H1 (cell line): ENCODE results near the gene TBPL2. TPM values are rescaled to one million over a fixed set of nuclear protein-coding genes. Genes with fewer than 3 reads are reported as not detected.

Experiments
- CTCF ChIA-PET: fragments of 300-600 bp; sonication (Branson Sonifier 250); formaldehyde crosslinking; loops from one replicate; lab custom pipeline; 2021; ENCODE audit not compliant: partially characterized antibody; lab: Charles Lee
- POLR2A ChIA-PET: fragments of 300-600 bp; sonication (Branson Sonifier 250); formaldehyde crosslinking; loops from one replicate; lab custom pipeline; 2021; ENCODE audit warnings: inconsistent platforms; ENCODE audit not compliant: partially characterized antibody; lab: Charles Lee
- DNase-seq, 2 experiments: peaks; one replicate each; pipeline versions ENCODE4 v3.0.0 to v3.0.0-alpha.2; 2010 to 2022; ENCODE audit warnings: low spot score in 2 of 2, low read depth in 1 of 2, mixed read lengths in 1 of 2
- FAIRE-seq: peaks from 2 replicates; lab custom pipeline; 2011; peaks lifted over from hg19 to GRCh38; lab: Jason Lieb, UNC
- H2AFZ ChIP-seq: 2 replicates; pipeline ENCODE4 v1.8.1; 2012; ENCODE audit warnings: low read length, inconsistent platforms
- H2AK5ac ChIP-seq: 2 replicates; pipeline ENCODE4 v1.6.1; 2013; ENCODE audit warnings: low read depth, low read length
- H2BK120ac ChIP-seq: replicated peaks from 2 replicates; pipeline ENCODE3; 2013; ENCODE audit warnings: low read depth, low read length, inconsistent platforms
- H2BK12ac ChIP-seq: 2 replicates; pipeline ENCODE4 v1.6.1; 2013; ENCODE audit warnings: low read depth, low read length
- H2BK15ac ChIP-seq: 2 replicates; pipeline ENCODE4 v1.6.1; 2013; ENCODE audit warnings: low read length
- H2BK20ac ChIP-seq: 2 replicates; pipeline ENCODE4 v1.6.1; 2013; ENCODE audit warnings: low read length
- H2BK5ac ChIP-seq: 2 replicates; pipeline ENCODE4 v1.6.1; 2013; ENCODE audit warnings: low read depth, low read length
- H3K14ac ChIP-seq: 2 replicates; pipeline ENCODE4 v1.6.1; 2013; ENCODE audit warnings: inconsistent platforms; ENCODE audit not compliant: insufficient read length
- H3K18ac ChIP-seq: 2 replicates; pipeline ENCODE4 v1.6.1; 2013; ENCODE audit warnings: low read length; ENCODE audit errors: extremely low read depth
- H3K23ac ChIP-seq: 2 replicates; pipeline ENCODE4 v1.6.1; 2013; ENCODE audit warnings: inconsistent platforms; ENCODE audit not compliant: insufficient read length
- H3K23me2 ChIP-seq: 2 replicates; pipeline ENCODE4 v1.6.1; 2013; ENCODE audit warnings: low read depth, low read length
- H3K27ac ChIP-seq: 2 replicates; pipeline ENCODE4 v1.6.1; 2011; ENCODE audit warnings: low read depth, low read length, inconsistent platforms
- H3K27me3 ChIP-seq, 4 experiments: replicated peaks in 1 of 4; 1 replicate in 1 of 4; 2 replicates in 3 of 4; pipeline versions ENCODE4 v1.6.1 to v1.8.1; 2011 to 2013; ENCODE audit warnings: low read length in 3 of 4, mild to moderate bottlenecking in 3 of 4, inconsistent platforms in 2 of 4, mixed read lengths in 2 of 4, moderate library complexity in 1 of 4; ENCODE audit not compliant: control insufficient read depth in 3 of 4, insufficient read depth in 3 of 4; ENCODE audit errors: extremely low read depth in 1 of 4
- H3K36me3 ChIP-seq, 4 experiments: 2 replicates each; pipeline versions ENCODE4 v1.6.1 to v1.8.1; 2011 to 2013; ENCODE audit warnings: mild to moderate bottlenecking in 4 of 4, low read length in 3 of 4, moderate library complexity in 2 of 4, control low read depth in 1 of 4, inconsistent platforms in 1 of 4; ENCODE audit not compliant: insufficient read depth in 4 of 4, control insufficient read depth in 2 of 4
- H3K4ac ChIP-seq: replicated peaks from 2 replicates; pipeline ENCODE3; 2013; ENCODE audit warnings: low read length, low read depth, mixed read lengths, inconsistent platforms; ENCODE audit not compliant: insufficient read length
- H3K4me1 ChIP-seq, 4 experiments: replicated peaks in 1 of 4; 1 replicate in 1 of 4; 2 replicates in 3 of 4; pipeline versions ENCODE4 v1.6.1 to v1.8.1; 2011 to 2013; ENCODE audit warnings: low read length in 3 of 4, inconsistent platforms in 2 of 4, mixed read lengths in 1 of 4; ENCODE audit not compliant: insufficient read depth in 4 of 4, control insufficient read depth in 3 of 4
- H3K4me2 ChIP-seq, 2 experiments: 2 replicates each; pipeline versions ENCODE4 v1.6.1 to v1.8.1; 2011 to 2013; ENCODE audit warnings: low read depth in 2 of 2, low read length in 2 of 2, control low read depth in 1 of 2, inconsistent platforms in 1 of 2, mild to moderate bottlenecking in 1 of 2; ENCODE audit not compliant: insufficient read depth in 1 of 2
- H3K4me3 ChIP-seq, 4 experiments: fragments of 200-600, 300-600 bp in 1 of 4; sonication (generic), shearing (Covaris generic), sonication (Bioruptor Twin) in 1 of 4; 2 replicates each; pipeline versions ENCODE4 v1.5.1 to v1.8.1; 2011 to 2016; ENCODE audit warnings: low read length in 4 of 4, low read depth in 3 of 4, control low read depth in 2 of 4, inconsistent platforms in 2 of 4, mild to moderate bottlenecking in 2 of 4, mixed read lengths in 1 of 4, moderate library complexity in 1 of 4; ENCODE audit not compliant: insufficient read depth in 2 of 4; ENCODE audit errors: extremely low read depth in 1 of 4
- H3K56ac ChIP-seq: replicated peaks from 2 replicates; pipeline ENCODE3; 2013; ENCODE audit warnings: low read depth, mild to moderate bottlenecking, mixed read lengths, low read length, inconsistent platforms; ENCODE audit not compliant: insufficient read length
- H3K79me1 ChIP-seq: 2 replicates; pipeline ENCODE4 v1.6.1; 2013; ENCODE audit warnings: low read depth, low read length, control low read depth
- H3K79me2 ChIP-seq, 2 experiments: 2 replicates each; pipeline versions ENCODE4 v1.6.1 to v1.8.1; 2012 to 2013; ENCODE audit warnings: low read length in 2 of 2, mild to moderate bottlenecking in 2 of 2, inconsistent platforms in 1 of 2; ENCODE audit not compliant: insufficient read depth in 2 of 2, control insufficient read depth in 1 of 2
- H3K9ac ChIP-seq, 4 experiments: replicated peaks in 1 of 4; 1 replicate in 1 of 4; 2 replicates in 3 of 4; pipeline versions ENCODE4 v1.6.1 to v1.8.1; 2011 to 2013; ENCODE audit warnings: low read depth in 3 of 4, low read length in 3 of 4, control low read depth in 2 of 4, mild to moderate bottlenecking in 2 of 4, moderate library complexity in 2 of 4, inconsistent platforms in 1 of 4; ENCODE audit errors: extremely low read depth in 1 of 4
- H3K9me3 ChIP-seq, 2 experiments: 2 replicates each; pipeline versions ENCODE4 v1.6.1 to v1.8.1; 2012 to 2013; ENCODE audit warnings: mild to moderate bottlenecking in 2 of 2, moderate library complexity in 2 of 2, control low read depth in 1 of 2, inconsistent platforms in 1 of 2, low read depth in 1 of 2, low read length in 1 of 2, mixed read lengths in 1 of 2; ENCODE audit not compliant: insufficient read depth in 2 of 2
- H4K20me1 ChIP-seq, 2 experiments: replicated peaks in 1 of 2; 2 replicates each; pipeline versions ENCODE3 to v1.8.1; 2011 to 2013; ENCODE audit warnings: inconsistent platforms in 2 of 2, low read length in 2 of 2, mild to moderate bottlenecking in 1 of 2; ENCODE audit not compliant: insufficient read depth in 2 of 2, control insufficient read depth in 1 of 2
- H4K5ac ChIP-seq: 2 replicates; pipeline ENCODE4 v1.6.1; 2013; ENCODE audit warnings: low read length, low read depth, mixed read lengths, inconsistent platforms; ENCODE audit not compliant: insufficient read length
- H4K8ac ChIP-seq: 2 replicates; pipeline ENCODE4 v1.8.0; 2013; ENCODE audit warnings: mild to moderate bottlenecking, moderate library complexity, low read length, inconsistent platforms; ENCODE audit not compliant: insufficient read depth; ENCODE audit errors: extremely low read depth
- H4K91ac ChIP-seq: replicated peaks from 2 replicates; pipeline ENCODE3; 2013; ENCODE audit warnings: low read length, mixed read lengths, inconsistent platforms; ENCODE audit not compliant: insufficient read length
- BRCA1 ChIP-seq: IDR thresholded peaks from 2 replicates; pipeline ENCODE4 v1.6.1; 2012; ENCODE audit warnings: low read depth, low read length, improper control_type of control experiment
- CHD1 ChIP-seq: IDR thresholded peaks from 2 replicates; pipeline ENCODE4 v1.6.1; 2012; ENCODE audit warnings: low read depth, low read length, improper control_type of control experiment
- CREB1 ChIP-seq: IDR thresholded peaks from 2 replicates; pipeline ENCODE4 v1.6.1; 2012; ENCODE audit warnings: inconsistent platforms
- GABPA ChIP-seq: IDR thresholded peaks from 2 replicates; pipeline ENCODE4 v1.6.1; 2011; ENCODE audit warnings: mild to moderate bottlenecking, low read length, moderate library complexity, borderline replicate concordance; ENCODE audit not compliant: insufficient read depth
- HDAC6 ChIP-seq: IDR thresholded peaks from one replicate; pipeline ENCODE4 v1.7.1; 2012; ENCODE audit warnings: low read depth, mild to moderate bottlenecking, inconsistent platforms, low read length, moderate library complexity
- RFX5 ChIP-seq: IDR thresholded peaks from 2 replicates; pipeline ENCODE4 v1.6.1; 2011; ENCODE audit warnings: low read depth, low read length, improper control_type of control experiment, borderline replicate concordance
- RXRA ChIP-seq: IDR thresholded peaks from 2 replicates; pipeline ENCODE4 v1.6.1; 2011; ENCODE audit warnings: low read depth, mild to moderate bottlenecking, low read length, moderate library complexity; ENCODE audit not compliant: insufficient read depth
- SAP30 ChIP-seq: fragments of 300-600 bp; sonication (generic); IDR thresholded peaks from 2 replicates; pipeline ENCODE4 v1.7.1; 2012; ENCODE audit warnings: low read length, moderate library complexity, mild to moderate bottlenecking, inconsistent platforms; ENCODE audit not compliant: insufficient read depth, insufficient replicate concordance
- SIRT6 ChIP-seq: IDR thresholded peaks from one replicate; pipeline ENCODE4 v1.7.1; 2012; ENCODE audit warnings: low read length, inconsistent platforms
- TEAD4 ChIP-seq: IDR thresholded peaks from 2 replicates; pipeline ENCODE4 v1.6.1; 2012; ENCODE audit warnings: low read depth, low read length, inconsistent platforms, mixed read lengths
- WGBS, 2 experiments: shearing (Covaris generic) in 1 of 2; methylation state at CpG; one replicate each; pipeline versions ENCODE4 v1.1.6 to v1.1.7; 2013 to 2015; ENCODE audit warnings: low lambda C conversion rate in 2 of 2, mixed read lengths in 2 of 2, inconsistent platforms in 1 of 2, low coverage in 1 of 2, missing lambda C conversion rate in 1 of 2; ENCODE audit not compliant: insufficient replicate concordance in 2 of 2, insufficient coverage in 1 of 2, insufficient read length in 1 of 2; ENCODE audit errors: extremely low coverage in 1 of 2, missing lambda C conversion rate in 1 of 2; 5-methylcytosine and 5-hydroxymethylcytosine counted together
- polyA plus RNA-seq, 7 experiments: library from polyadenylated mRNA; depleted of rRNA in 3 of 7; stranded (reverse) in 5 of 7; unstranded in 2 of 7; fragments of >200 nt in 5 of 7; fragments of 200-250 nt in 2 of 7; gene quantifications; 1 replicate in 5 of 7; 2 replicates in 1 of 7; 4 replicates in 1 of 7; pipeline versions ENCODE4 v1.2.1 to v1.2.3, GENCODE V29; 2011 to 2013; ENCODE audit warnings: missing spikeins in 2 of 7, mixed read lengths in 2 of 7
- total RNA-seq: library from RNA; stranded (reverse); fragmentation: NEBNext Ultra II Directional; extraction: Animal tissue kit (Norgen Biotek cat#: 25700); gene quantifications from 2 replicates; pipeline ENCODE4 v1.2.1, GENCODE V29; 2021

TBPL2 gene
- total and polyA plus RNA-seq, 2 of the 8 experiments (the other 6 are each of a cell fraction or from before 2014, with no cell fraction given): 0.03 TPM; not detected in 1

DNA sequence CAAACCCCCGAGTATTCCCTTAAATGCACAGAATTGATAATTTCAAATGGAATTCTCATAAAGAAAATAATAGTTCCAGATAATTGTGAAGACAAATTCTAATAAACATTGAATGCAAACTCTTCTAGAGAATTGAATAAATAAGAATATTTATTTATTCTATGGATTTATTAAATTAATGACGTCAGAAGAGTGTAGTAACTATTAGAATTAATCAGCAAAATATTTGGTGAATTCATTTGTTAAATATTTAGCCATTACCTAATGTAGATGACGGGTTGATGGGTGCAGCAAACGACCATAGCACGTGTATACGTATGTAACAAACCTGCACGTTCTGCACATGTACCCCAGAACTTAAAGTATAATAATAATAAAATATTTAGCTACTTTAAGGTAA is 33.4 kb upstream of the TBPL2 start:
- Histone ChIP-seq H4K8ac (no peak overlapping the region), H3K14ac (no peak overlapping the region), H3K27ac (no peak overlapping the region), H2AK5ac (no peak overlapping the region), H2BK15ac (no peak overlapping the region), H3K18ac (no peak overlapping the region), H3K79me2 (no peaks in the 10 kb centered on the region), H4K5ac (no peak overlapping the region), H3K23ac (no peak overlapping the region), H3K4me1 (no peaks in the 10 kb centered on the region), H4K20me1 (no peaks in the 10 kb centered on the region), H3K4me2 (no peak overlapping the region), H3K9ac (no peak overlapping the region), H2BK12ac (no peak overlapping the region), H2BK5ac (no peak overlapping the region), H3K36me3 (no peaks in the 10 kb centered on the region), H2AFZ (no peak overlapping the region), H3K9me3 (no peaks in the 10 kb centered on the region), H2BK120ac (no peak overlapping the region), H3K23me2 (no peaks in the 10 kb centered on the region), H3K79me1 (no peaks in the 10 kb centered on the region), H4K91ac (no peak overlapping the region), H3K4ac (no peak overlapping the region), H3K4me3 (no peak overlapping the region), H3K27me3 (no peaks in the 10 kb centered on the region), H3K56ac (no peak overlapping the region), H2BK20ac (no peak overlapping the region)
- TF ChIP-seq CREB1: no peak
- no peak for TF ChIP-seq CHD1
- TF ChIP-seq SAP30: no peak
- no peak for TF ChIP-seq RXRA
- TF ChIP-seq RFX5: no peak
- TF ChIP-seq BRCA1: no peak
- TF ChIP-seq GABPA: no peak
- TF ChIP-seq TEAD4: no peak
- TF ChIP-seq SIRT6: no peak
- TF ChIP-seq HDAC6: no peak
- 82% methylated on average over 7 of the region's 7 CpGs; no CpG with 5 or more reads in 1 of the 2 experiments for WGBS, 2 experiments
- POLR2A ChIA-PET: no interaction called here
- FAIRE-seq (no peak), DNase-seq (no peak)
- CTCF ChIA-PET: interaction anchor here (0.8 to 1.6 kb wide), 3 partner anchors 27 to 36 kb away, joined by 3 to 4 read pairs (median 4); no protein-coding TSS in a partner anchor
